Activated naive CD4-positive, alpha-beta T cell treated with anti-CD3 and anti-CD28 coated beads, Interleukin-2, amount 50 U/mL, for 24 hours (primary cell): Measurements from ENCODE around the gene STXBP6.

ENCODE experiments used
- H3K27ac Mint-ChIP-seq: one replicate; pipeline ENCODE4 v1.8.0; 2021; ENCODE audit warnings: mild to moderate bottlenecking, mixed read lengths
- H3K27me3 Mint-ChIP-seq: one replicate; pipeline ENCODE4 v1.8.0; 2021; ENCODE audit warnings: mixed read lengths
- H3K36me3 Mint-ChIP-seq: one replicate; pipeline ENCODE4 v1.8.0; 2021; ENCODE audit warnings: mixed read lengths
- H3K4me1 Mint-ChIP-seq: one replicate; pipeline ENCODE4 v1.8.0; 2021; ENCODE audit warnings: mixed read lengths
- H3K4me3 Mint-ChIP-seq: one replicate; pipeline ENCODE4 v1.8.0; 2021; ENCODE audit warnings: mild to moderate bottlenecking, mixed read lengths
- H3K9me3 Mint-ChIP-seq: one replicate; pipeline ENCODE4 v1.8.0; 2021; ENCODE audit warnings: mixed read lengths

Gene STXBP6

GRCh38 chr14:24820616-24821015, 229.3 kb downstream of the STXBP6 start:
- no peak overlapping the region for H3K4me3 Mint-ChIP-seq
- peaks cover 9% of the 10 kb centered on the region for H3K27me3 Mint-ChIP-seq
- no peaks in the 10 kb centered on the region for H3K4me1 Mint-ChIP-seq
- no peak overlapping the region for H3K27ac Mint-ChIP-seq
- H3K36me3 Mint-ChIP-seq: no peaks in the 10 kb centered on the region
- H3K9me3 Mint-ChIP-seq: no peaks in the 10 kb centered on the region

GRCh38 chr14:24818823-24819341, 231.1 kb downstream of the STXBP6 start:
- no peaks in the 10 kb centered on the region for H3K36me3 Mint-ChIP-seq
- no peaks in the 10 kb centered on the region for H3K9me3 Mint-ChIP-seq
- H3K4me3 Mint-ChIP-seq: no peak overlapping the region
- peaks cover 9% of the 10 kb centered on the region for H3K27me3 Mint-ChIP-seq
- H3K4me1 Mint-ChIP-seq: no peaks in the 10 kb centered on the region
- no peak overlapping the region for H3K27ac Mint-ChIP-seq

GRCh38 chr14:24818058-24818822, 231.7 kb downstream of the STXBP6 start:
- Mint-ChIP-seq H3K27ac (no peak overlapping the region), H3K27me3 (peaks cover 9% of the 10 kb centered on the region), H3K4me1 (no peaks in the 10 kb centered on the region), H3K4me3 (no peak overlapping the region), H3K36me3 (no peaks in the 10 kb centered on the region), H3K9me3 (no peaks in the 10 kb centered on the region)

GRCh38 chr14:24817212-24818057, 232.5 kb downstream of the STXBP6 start:
- no peaks in the 10 kb centered on the region for H3K4me1 Mint-ChIP-seq
- H3K27ac Mint-ChIP-seq: no peak overlapping the region
- H3K4me3 Mint-ChIP-seq: no peak overlapping the region
- peaks cover 8% of the 10 kb centered on the region for H3K27me3 Mint-ChIP-seq
- no peaks in the 10 kb centered on the region for H3K36me3 Mint-ChIP-seq
- no peaks in the 10 kb centered on the region for H3K9me3 Mint-ChIP-seq

GRCh38 chr14:24816929-24817211, 233.1 kb downstream of the STXBP6 start:
- no peak overlapping the region for H3K4me3 Mint-ChIP-seq
- no peaks in the 10 kb centered on the region for H3K4me1 Mint-ChIP-seq
- H3K27ac Mint-ChIP-seq: no peak overlapping the region
- H3K9me3 Mint-ChIP-seq: no peaks in the 10 kb centered on the region
- no peaks in the 10 kb centered on the region for H3K36me3 Mint-ChIP-seq
- H3K27me3 Mint-ChIP-seq: peaks cover 10% of the 10 kb centered on the region

GRCh38 chr14:24816011-24816928, 233.7 kb downstream of the STXBP6 start:
- peaks cover 7% of the 10 kb centered on the region for H3K27me3 Mint-ChIP-seq
- no peak overlapping the region for H3K4me3 Mint-ChIP-seq

GRCh38 chr14:24815543-24815942, 234.4 kb downstream of the STXBP6 start:
- peaks cover 8% of the 10 kb centered on the region for H3K27me3 Mint-ChIP-seq
- no peaks in the 10 kb centered on the region for H3K9me3 Mint-ChIP-seq
- no peak overlapping the region for H3K4me3 Mint-ChIP-seq

More at GRCh38 chr14:24816011-24816928, 233.7 kb downstream of the STXBP6 start:
- H3K27ac Mint-ChIP-seq: no peak overlapping the region
- H3K36me3 Mint-ChIP-seq: no peaks in the 10 kb centered on the region
- H3K9me3 Mint-ChIP-seq: no peaks in the 10 kb centered on the region
- H3K4me1 Mint-ChIP-seq: no peaks in the 10 kb centered on the region

GRCh38 chr14:24814944-24815343, 235.0 kb downstream of the STXBP6 start:
- Mint-ChIP-seq H3K9me3 (no peaks in the 10 kb centered on the region), H3K27me3 (peaks cover 11% of the 10 kb centered on the region), H3K4me3 (no peak overlapping the region), H3K4me1 (no peaks in the 10 kb centered on the region), H3K36me3 (no peaks in the 10 kb centered on the region), H3K27ac (no peak overlapping the region)

More at GRCh38 chr14:24815543-24815942, 234.4 kb downstream of the STXBP6 start:
- H3K27ac Mint-ChIP-seq: no peak overlapping the region
- no peaks in the 10 kb centered on the region for H3K36me3 Mint-ChIP-seq
- H3K4me1 Mint-ChIP-seq: no peaks in the 10 kb centered on the region

GRCh38 chr14:24814346-24814745, 235.6 kb downstream of the STXBP6 start:
- Mint-ChIP-seq H3K4me1 (no peaks in the 10 kb centered on the region), H3K4me3 (no peak overlapping the region), H3K27me3 (peaks cover 11% of the 10 kb centered on the region)

GRCh38 chr14:24813819-24814259, 236.1 kb downstream of the STXBP6 start:
- Mint-ChIP-seq H3K27me3 (peaks cover 11% of the 10 kb centered on the region), H3K4me3 (no peak overlapping the region)

More at GRCh38 chr14:24814346-24814745, 235.6 kb downstream of the STXBP6 start:
- Mint-ChIP-seq H3K36me3 (no peaks in the 10 kb centered on the region), H3K27ac (no peak overlapping the region), H3K9me3 (no peaks in the 10 kb centered on the region)

GRCh38 chr14:24813089-24813815, 236.7 kb downstream of the STXBP6 start:
- Mint-ChIP-seq H3K4me3 (no peak overlapping the region), H3K27me3 (peaks cover 11% of the 10 kb centered on the region), H3K9me3 (no peaks in the 10 kb centered on the region), H3K4me1 (no peaks in the 10 kb centered on the region), H3K36me3 (no peaks in the 10 kb centered on the region), H3K27ac (no peak overlapping the region)

More at GRCh38 chr14:24813819-24814259, 236.1 kb downstream of the STXBP6 start:
- Mint-ChIP-seq H3K4me1 (no peaks in the 10 kb centered on the region), H3K9me3 (no peaks in the 10 kb centered on the region), H3K36me3 (no peaks in the 10 kb centered on the region), H3K27ac (no peak overlapping the region)

GRCh38 chr14:24809135-24809534, 240.8 kb downstream of the STXBP6 start:
- H3K36me3 Mint-ChIP-seq: no peaks in the 10 kb centered on the region
- H3K9me3 Mint-ChIP-seq: no peaks in the 10 kb centered on the region
- peaks cover 13% of the 10 kb centered on the region for H3K27me3 Mint-ChIP-seq
- no peaks in the 10 kb centered on the region for H3K4me1 Mint-ChIP-seq
- no peak overlapping the region for H3K4me3 Mint-ChIP-seq
- H3K27ac Mint-ChIP-seq: no peak overlapping the region

GRCh38 chr14:24808412-24808811, 241.5 kb downstream of the STXBP6 start:
- H3K27me3 Mint-ChIP-seq: peaks cover 15% of the 10 kb centered on the region
- no peak overlapping the region for H3K4me3 Mint-ChIP-seq
- H3K9me3 Mint-ChIP-seq: no peaks in the 10 kb centered on the region
- H3K27ac Mint-ChIP-seq: no peak overlapping the region
- no peaks in the 10 kb centered on the region for H3K36me3 Mint-ChIP-seq
- H3K4me1 Mint-ChIP-seq: no peaks in the 10 kb centered on the region

- no peaks in the 10 kb centered on the region for H3K9me3 Mint-ChIP-seq
- H3K4me1 Mint-ChIP-seq: no peaks in the 10 kb centered on the region
- peaks cover 10% of the 10 kb centered on the region for H3K27me3 Mint-ChIP-seq
- H3K4me3 Mint-ChIP-seq: no peak overlapping the region
- no peak overlapping the region for H3K27ac Mint-ChIP-seq
- no peaks in the 10 kb centered on the region for H3K36me3 Mint-ChIP-seq
These were observed 243.8 kb downstream of the STXBP6 start for GRCh38 chr14:24806061-24806678.
